Neural cell (in vitro differentiated cells): ENCODE measurements around the gene CFAP92. TPM values are rescaled to one million over a fixed set of nuclear protein-coding genes. Genes with fewer than 3 reads are reported as not detected.

ENCODE experiments used
- H2AFZ ChIP-seq: fragments of 200-600, 300-800 bp; sonication (generic), shearing (Covaris generic); 2 replicates; pipeline ENCODE4 v1.6.0; 2014; ENCODE audit warnings: low read depth, mild to moderate bottlenecking, antibody characterized with exemption, low read length, moderate library complexity
- H3F3A ChIP-seq: fragments of 200-600 bp; shearing (Covaris generic); 2 replicates; pipeline ENCODE4 v1.6.1; 2016; ENCODE audit warnings: mild to moderate bottlenecking, moderate library complexity, mixed read lengths, antibody characterized with exemption, low read length; ENCODE audit not compliant: insufficient read depth, poor library complexity, severe bottlenecking
- H3K27ac ChIP-seq: fragments of 200-600, 300-800 bp; sonication (generic), shearing (Covaris generic); 2 replicates; pipeline ENCODE4 v1.5.1; 2014; ENCODE audit warnings: mild to moderate bottlenecking, low read length, moderate library complexity
- H3K27me3 ChIP-seq: fragments of 300-800, 200-600 bp; sonication (generic), shearing (Covaris generic); 2 replicates; pipeline ENCODE4 v1.6.0; 2014; ENCODE audit warnings: mild to moderate bottlenecking, low read depth, low read length, moderate library complexity; ENCODE audit not compliant: insufficient read depth
- H3K36me3 ChIP-seq: fragments of 300-800, 200-600 bp; sonication (generic), shearing (Covaris generic); 2 replicates; pipeline ENCODE4 v1.5.1; 2014; ENCODE audit warnings: mild to moderate bottlenecking, antibody characterized with exemption, low read length, moderate library complexity; ENCODE audit not compliant: insufficient read depth
- H3K4me2 ChIP-seq: fragments of 300-800, 200-600 bp; sonication (generic), shearing (Covaris generic); 2 replicates; pipeline ENCODE4 v1.6.0; 2014; ENCODE audit warnings: mild to moderate bottlenecking, low read length
- H3K4me3 ChIP-seq: fragments of 300-800, 200-600 bp; sonication (generic), shearing (Covaris generic); 2 replicates; pipeline ENCODE4 v1.5.1; 2014; ENCODE audit warnings: mild to moderate bottlenecking, low read length, moderate library complexity
- H3K79me2 ChIP-seq: fragments of 200-600 bp; shearing (Covaris generic); replicated peaks from 2 replicates; pipeline ENCODE4 v1.6.0; 2014; ENCODE audit warnings: mild to moderate bottlenecking, low read length, moderate library complexity; ENCODE audit not compliant: insufficient read depth
- H3K9ac ChIP-seq: fragments of 300-800, 200-600 bp; sonication (generic), shearing (Covaris generic); 2 replicates; pipeline ENCODE4 v1.6.1; 2016; ENCODE audit warnings: mild to moderate bottlenecking, low read length, mixed read lengths
- H3K9me2 ChIP-seq: fragments of 200-600 bp; shearing (Covaris generic); 2 replicates; pipeline ENCODE4 v1.6.1; 2016; ENCODE audit warnings: mild to moderate bottlenecking, low read length, mixed read lengths; ENCODE audit not compliant: insufficient read depth
- H3K9me3 ChIP-seq: fragments of 200-600, 300-800 bp; sonication (generic), shearing (Covaris generic); 2 replicates; pipeline ENCODE4 v1.6.1; 2016; ENCODE audit warnings: mild to moderate bottlenecking, mixed run types, low read length, moderate library complexity, mixed read lengths
- H4K20me1 ChIP-seq: fragments of 200-600 bp; shearing (Covaris generic); 2 replicates; pipeline ENCODE4 v1.6.1; 2016; ENCODE audit warnings: mild to moderate bottlenecking, mixed run types; ENCODE audit not compliant: insufficient read depth
- CTCF ChIP-seq: fragments of 450-650 bp; IDR thresholded peaks from 2 replicates; pipeline ENCODE4 v1.5.1; 2014; ENCODE audit warnings: antibody characterized with exemption, mild to moderate bottlenecking, moderate library complexity; ENCODE audit not compliant: poor library complexity, severe bottlenecking
- EP300 ChIP-seq: fragments of 450-650 bp; conservative IDR thresholded peaks from 2 replicates; pipeline ENCODE4 v1.6.1; 2014; ENCODE audit warnings: antibody characterized with exemption, mild to moderate bottlenecking, moderate library complexity; ENCODE audit not compliant: poor library complexity, severe bottlenecking
- EZH2 ChIP-seq: fragments of 200-600, 300-800 bp; shearing (Covaris generic), sonication (generic); IDR thresholded peaks from 2 replicates; pipeline ENCODE4 v1.6.1; 2014; ENCODE audit warnings: antibody characterized with exemption, low read length, borderline replicate concordance, mild to moderate bottlenecking; ENCODE audit not compliant: insufficient read depth, poor library complexity, severe bottlenecking
- MXI1 ChIP-seq: fragments of 450-650 bp; conservative IDR thresholded peaks from 2 replicates; pipeline ENCODE4 v1.6.1; 2014; ENCODE audit warnings: antibody characterized with exemption, mild to moderate bottlenecking; ENCODE audit not compliant: poor library complexity, severe bottlenecking
- POLR2AphosphoS5 ChIP-seq: IDR thresholded peaks from 2 replicates; pipeline ENCODE4 v1.6.1; 2012
- RAD21 ChIP-seq: fragments of 450-650 bp; conservative IDR thresholded peaks from 2 replicates; pipeline ENCODE4 v1.6.1; 2014; ENCODE audit warnings: antibody characterized with exemption, mild to moderate bottlenecking, moderate library complexity
- SMC3 ChIP-seq: fragments of 450-650 bp; conservative IDR thresholded peaks from 2 replicates; pipeline ENCODE4 v1.6.1; 2014; ENCODE audit warnings: antibody characterized with exemption, mild to moderate bottlenecking, moderate library complexity; ENCODE audit not compliant: poor library complexity
- TAF1 ChIP-seq: IDR thresholded peaks from 2 replicates; pipeline ENCODE4 v1.6.1; 2012; ENCODE audit warnings: low read depth
- polyA plus RNA-seq: library from polyadenylated mRNA; depleted of rRNA; stranded (reverse); fragments of >200 nt; gene quantifications from 2 replicates; pipeline ENCODE4 v1.2.3, GENCODE V29; 2014
- TF ChIP-seq, protein P1 (sequence below): IDR thresholded peaks from 2 replicates; pipeline ENCODE4 v1.6.1; 2012; ENCODE audit warnings: borderline replicate concordance

The CFAP92 gene
- polyA plus RNA-seq, 1 donor from 2014 or later, result 0.69 TPM

- no peak overlapping the region for H3K9ac ChIP-seq
- no peak overlapping the region for H3K4me3 ChIP-seq
- no peaks in the 10 kb centered on the region for H4K20me1 ChIP-seq
- no peaks in the 10 kb centered on the region for H3F3A ChIP-seq
- no peaks in the 10 kb centered on the region for H3K79me2 ChIP-seq
- no peaks in the 10 kb centered on the region for H3K9me3 ChIP-seq
- no peak overlapping the region for H3K27ac ChIP-seq
- no peaks in the 10 kb centered on the region for H3K27me3 ChIP-seq
- no peak for TF ChIP-seq TAF1
- H2AFZ ChIP-seq, result no peak overlapping the region
- no peaks in the 10 kb centered on the region for H3K9me2 ChIP-seq
- no peaks in the 10 kb centered on the region for H3K36me3 ChIP-seq
- H3K4me2 ChIP-seq, result no peak overlapping the region
Observed at GRCh38 chr3:129018271-129018670, 24.4 kb upstream of the CFAP92 start.

DNA sequence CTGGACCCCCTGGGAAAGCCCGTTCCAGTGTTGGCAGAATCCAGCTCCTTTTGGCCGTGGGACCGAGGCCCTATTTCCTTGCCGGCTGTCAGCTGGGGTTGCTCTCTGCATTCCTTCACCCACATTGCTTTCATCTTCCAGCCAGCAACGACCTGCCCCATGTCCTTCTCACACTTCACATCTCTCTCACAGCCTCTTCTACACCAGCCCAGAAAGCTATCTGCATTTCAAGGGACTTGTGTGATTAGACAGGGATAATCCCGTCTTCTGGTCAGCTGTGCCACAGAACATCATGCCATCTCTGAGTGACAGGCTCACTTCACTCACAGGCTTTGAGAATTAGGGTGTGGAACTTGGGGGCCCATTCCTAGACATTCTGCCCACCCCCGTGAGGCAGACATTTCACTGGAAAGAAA is 23.6 kb upstream of the CFAP92 start:
- no peaks in the 10 kb centered on the region for H3F3A ChIP-seq
- no peaks in the 10 kb centered on the region for H3K79me2 ChIP-seq
- H3K4me3 ChIP-seq, result no peak overlapping the region
- no peaks in the 10 kb centered on the region for H3K9me2 ChIP-seq
- H3K4me2 ChIP-seq, result no peak overlapping the region
- H3K9ac ChIP-seq, result no peak overlapping the region
- H4K20me1 ChIP-seq, result no peaks in the 10 kb centered on the region
- H2AFZ ChIP-seq, result no peak overlapping the region
- no peaks in the 10 kb centered on the region for H3K36me3 ChIP-seq
- H3K27me3 ChIP-seq, result no peaks in the 10 kb centered on the region
- TF ChIP-seq POLR2AphosphoS5 (no peak), CTCF (no peak), SMC3 (no peak), EP300 (no peak), EZH2 (no peak), RAD21 (no peak), TAF1 (no peak), MXI1 (no peak)
- TF ChIP-seq, protein P1, sequence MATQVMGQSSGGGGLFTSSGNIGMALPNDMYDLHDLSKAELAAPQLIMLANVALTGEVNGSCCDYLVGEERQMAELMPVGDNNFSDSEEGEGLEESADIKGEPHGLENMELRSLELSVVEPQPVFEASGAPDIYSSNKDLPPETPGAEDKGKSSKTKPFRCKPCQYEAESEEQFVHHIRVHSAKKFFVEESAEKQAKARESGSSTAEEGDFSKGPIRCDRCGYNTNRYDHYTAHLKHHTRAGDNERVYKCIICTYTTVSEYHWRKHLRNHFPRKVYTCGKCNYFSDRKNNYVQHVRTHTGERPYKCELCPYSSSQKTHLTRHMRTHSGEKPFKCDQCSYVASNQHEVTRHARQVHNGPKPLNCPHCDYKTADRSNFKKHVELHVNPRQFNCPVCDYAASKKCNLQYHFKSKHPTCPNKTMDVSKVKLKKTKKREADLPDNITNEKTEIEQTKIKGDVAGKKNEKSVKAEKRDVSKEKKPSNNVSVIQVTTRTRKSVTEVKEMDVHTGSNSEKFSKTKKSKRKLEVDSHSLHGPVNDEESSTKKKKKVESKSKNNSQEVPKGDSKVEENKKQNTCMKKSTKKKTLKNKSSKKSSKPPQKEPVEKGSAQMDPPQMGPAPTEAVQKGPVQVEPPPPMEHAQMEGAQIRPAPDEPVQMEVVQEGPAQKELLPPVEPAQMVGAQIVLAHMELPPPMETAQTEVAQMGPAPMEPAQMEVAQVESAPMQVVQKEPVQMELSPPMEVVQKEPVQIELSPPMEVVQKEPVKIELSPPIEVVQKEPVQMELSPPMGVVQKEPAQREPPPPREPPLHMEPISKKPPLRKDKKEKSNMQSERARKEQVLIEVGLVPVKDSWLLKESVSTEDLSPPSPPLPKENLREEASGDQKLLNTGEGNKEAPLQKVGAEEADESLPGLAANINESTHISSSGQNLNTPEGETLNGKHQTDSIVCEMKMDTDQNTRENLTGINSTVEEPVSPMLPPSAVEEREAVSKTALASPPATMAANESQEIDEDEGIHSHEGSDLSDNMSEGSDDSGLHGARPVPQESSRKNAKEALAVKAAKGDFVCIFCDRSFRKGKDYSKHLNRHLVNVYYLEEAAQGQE, result no peak
- no peaks in the 10 kb centered on the region for H3K9me3 ChIP-seq
- no peak overlapping the region for H3K27ac ChIP-seq
